Lung microvascular endothelial cell (primary cell): ENCODE data around the gene ADORA1. TPM values are rescaled to one million over a fixed set of nuclear protein-coding genes. Genes with fewer than 3 reads are reported as not detected.

Source experiments
- DNase-seq, 2 donors: peaks; one replicate each; pipeline versions ENCODE4 v3.0.0 to v3.0.0-alpha.2; 2010; ENCODE audit warnings: low read depth in 2 of 2
- total RNA-seq: library from RNA; depleted of rRNA; stranded (reverse); fragments of >200 nt; gene quantifications from 2 replicates; pipeline ENCODE4 v1.2.1, GENCODE V29; 2014

The ADORA1 gene
- total RNA-seq, 1 donor from 2014 or later: not detected

DNA sequence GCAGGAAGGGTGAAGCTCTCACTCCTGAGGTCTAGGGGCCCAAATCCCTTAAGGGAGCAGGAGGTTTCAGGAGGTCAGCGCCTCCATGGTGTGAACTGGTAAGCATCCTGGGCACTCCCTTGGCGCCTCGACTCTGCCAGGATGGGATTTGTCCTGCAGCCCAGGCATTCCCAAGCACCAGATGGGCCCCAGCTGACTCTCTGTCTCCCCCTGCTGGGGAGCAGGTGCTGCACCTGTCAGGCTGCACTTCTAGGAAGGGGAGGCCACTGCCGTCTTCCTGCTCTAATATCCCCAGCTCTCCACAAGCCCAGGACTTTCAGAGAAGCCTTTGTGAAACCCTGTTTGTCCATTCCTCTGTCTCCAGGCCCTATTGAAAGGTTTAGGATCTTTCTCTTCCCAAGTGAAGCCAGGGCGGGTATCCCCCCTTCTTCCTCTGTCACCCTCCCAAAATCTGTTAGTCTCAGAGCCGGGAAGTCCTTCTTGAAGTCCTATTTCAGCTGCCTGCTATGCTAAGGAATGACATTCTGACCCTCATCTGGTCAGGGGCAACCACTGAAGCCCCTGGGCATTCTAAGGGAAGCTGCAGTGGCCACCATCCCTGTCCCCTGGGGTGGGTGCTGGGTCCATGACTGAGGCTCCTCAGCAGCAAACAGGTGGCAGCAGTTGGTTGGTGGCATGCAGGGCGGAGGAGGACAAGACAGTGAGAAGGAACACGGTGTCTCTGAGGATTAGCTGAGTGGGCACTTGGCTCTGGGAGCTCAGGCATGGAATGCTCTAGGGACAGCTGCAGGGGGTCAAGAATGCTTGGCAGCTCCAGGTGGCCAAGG lies 44.9 kb downstream of the ADORA1 start:
- DNase-seq: peak; percentile 57 to 74

DNA sequence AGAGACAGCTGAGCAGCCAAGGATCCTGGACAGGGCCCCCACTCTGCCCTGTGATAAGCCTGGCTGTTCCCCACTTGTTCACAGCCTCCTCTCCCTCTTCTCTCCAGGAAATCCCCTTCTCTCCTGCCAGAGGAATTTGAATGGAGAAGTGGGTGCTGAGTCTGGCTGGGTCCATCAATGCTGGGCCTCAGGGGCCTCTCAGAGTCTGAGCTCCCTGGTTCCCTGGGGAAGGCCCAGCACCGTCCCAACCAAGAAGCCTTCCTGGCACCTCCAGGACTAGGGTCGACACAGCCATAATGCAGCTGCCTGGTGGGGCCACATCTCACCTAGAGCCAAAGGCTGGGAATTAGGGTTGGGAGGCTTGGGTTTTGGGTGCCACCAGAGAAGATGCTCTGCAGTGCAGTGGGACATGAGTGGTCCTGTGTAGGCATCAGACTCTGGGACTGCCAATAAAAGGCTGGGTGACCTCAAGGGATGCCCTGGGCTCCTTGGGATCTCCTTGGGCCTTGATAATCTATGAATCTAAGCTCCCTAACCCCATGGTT lies 45.6 kb downstream of the ADORA1 start:
- DNase-seq: no peak

DNA sequence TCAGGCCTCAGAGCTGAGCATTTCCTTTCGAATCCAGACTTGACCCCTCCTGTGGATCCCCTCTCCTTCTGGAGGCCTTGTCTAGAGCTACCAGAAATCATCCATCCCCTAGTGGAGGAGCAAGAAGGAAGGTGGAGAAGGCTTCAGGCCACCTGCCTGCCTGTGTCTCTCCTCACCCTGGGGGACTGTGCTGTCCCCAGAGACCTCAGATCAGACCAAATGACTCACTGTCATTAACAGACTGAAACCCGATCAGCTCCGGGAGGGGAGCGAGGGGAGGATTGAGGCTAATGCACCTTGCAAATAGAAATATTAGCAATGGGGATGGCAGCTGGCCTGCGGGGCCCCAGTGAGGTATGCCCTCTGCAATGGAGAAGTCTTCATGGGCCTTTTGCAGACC lies 46.0 kb downstream of the ADORA1 start:
- no peak for DNase-seq

DNA sequence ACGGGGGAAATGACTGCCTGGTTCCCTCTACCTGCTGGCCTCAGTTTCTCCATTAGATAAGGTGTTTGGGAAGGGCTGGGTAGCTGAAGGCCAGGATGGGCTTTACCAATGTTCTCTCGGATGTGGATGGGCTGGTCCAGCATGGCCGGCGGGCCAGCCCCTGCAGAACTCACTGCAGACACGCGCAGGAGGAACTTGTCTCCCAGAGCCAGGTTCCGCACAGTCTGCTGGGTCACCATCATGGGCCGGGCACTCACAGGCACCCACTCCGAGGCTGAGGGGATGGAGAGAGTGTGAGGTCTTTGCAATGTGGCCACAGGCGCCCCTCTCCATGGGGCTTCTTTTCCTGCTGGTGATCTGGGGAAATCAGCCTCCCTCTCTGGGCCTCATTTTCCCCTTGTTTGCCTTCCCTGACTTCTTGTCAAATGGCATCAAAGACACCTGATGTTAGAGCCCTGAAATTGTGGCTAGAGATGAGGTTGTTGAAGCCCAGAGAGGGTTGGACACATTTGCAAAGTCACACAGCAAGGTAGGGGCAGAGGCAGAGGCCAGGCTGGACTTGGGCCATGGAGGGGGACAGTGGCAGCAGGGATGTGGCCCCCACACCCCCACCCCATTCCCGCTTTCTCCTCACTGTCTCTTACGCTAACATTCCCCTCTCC lies 46.9 kb downstream of the ADORA1 start:
- DNase-seq: no peak

DNA sequence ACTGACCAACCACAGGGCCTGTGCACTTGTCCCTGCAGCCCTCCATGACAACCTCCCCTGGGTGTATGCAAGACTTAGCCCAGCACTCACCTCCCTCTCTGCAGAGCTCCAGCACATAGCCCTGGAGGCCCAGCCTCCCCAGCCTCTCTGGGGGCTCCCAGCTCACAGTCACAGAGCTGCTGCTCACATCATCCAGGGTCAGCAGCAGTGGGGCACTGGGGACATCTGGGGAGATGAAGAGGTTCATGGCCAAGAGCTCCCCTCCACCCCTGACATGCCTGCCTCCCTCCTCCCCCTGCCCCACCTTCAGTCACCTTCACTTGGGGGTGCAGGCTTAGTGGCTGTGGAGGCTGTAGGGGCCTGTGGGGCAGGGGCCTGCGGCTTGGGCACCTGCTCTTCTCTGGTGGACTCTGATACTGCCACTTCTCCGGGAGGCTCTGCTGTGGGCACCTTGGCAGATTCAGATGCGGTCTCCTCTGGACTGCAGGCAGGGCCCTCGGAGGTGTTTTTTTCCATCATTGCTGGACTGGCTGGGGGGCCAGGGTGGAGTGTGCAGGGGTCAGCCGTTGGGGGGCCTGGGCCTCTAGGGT lies 47.8 kb downstream of the ADORA1 start, which contains the start of gene MYBPH:
Gene MYBPH (minus strand): TSS at position 590 of the 590 bp plus-strand sequence. CDS start 71 bp downstream, at position 519.
- no peak for DNase-seq

DNA sequence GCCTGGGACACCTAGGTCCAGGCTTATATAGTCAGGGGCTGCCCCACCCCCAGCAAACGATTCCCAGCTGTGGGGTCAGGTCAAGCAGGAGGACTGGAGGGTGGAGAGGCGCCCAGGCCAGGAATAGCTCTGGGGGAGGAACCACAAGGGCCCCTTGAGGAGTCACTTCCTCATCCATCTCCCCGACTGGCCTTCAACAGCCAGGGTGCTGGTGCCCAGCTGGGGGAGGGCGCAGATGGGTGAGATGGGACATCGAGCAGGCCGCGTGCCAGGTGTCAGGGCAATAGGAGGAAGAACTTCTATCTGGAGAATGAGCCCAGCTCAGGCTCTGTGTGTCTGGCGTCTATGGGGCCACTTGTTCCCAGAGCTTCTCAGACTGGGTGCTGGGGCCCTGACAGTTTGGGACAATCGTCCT lies 48.3 kb downstream of the ADORA1 start:
- DNase-seq: no peak

DNA sequence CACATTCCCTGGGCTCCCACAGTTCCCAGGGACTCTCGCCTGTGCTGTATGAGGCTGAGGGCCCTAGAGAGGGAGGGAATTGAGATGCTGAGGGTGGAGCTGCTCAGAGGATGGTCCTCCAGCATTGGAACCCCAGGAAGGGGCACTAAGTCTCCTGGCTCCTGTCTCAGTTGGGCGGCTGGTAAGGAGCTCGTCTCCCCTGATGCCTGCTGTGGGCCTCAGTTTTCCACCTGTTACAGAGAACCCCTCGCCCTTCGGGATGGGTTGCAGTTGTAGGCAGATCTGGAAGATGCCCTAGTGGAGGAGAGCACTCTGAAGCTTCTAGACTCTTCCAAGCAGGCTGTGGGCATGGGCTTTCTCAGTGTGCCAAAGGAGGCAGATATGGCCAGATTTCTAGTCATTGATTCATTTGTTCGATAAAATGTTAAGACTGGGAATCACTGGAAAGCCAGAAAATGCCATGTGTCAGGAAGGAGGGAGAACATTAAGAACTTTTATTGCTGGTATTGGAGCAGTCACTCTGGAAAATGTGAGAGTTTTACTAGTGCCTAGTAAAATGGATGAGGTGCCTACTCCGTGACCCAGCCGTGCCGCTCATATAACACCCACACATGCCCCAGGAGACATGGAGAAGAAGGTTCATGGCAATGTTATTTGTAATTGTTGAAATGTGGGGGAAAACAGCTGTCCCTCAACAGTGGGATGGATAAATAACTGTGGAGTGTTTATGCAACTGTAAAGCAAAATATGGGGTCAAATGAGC lies 48.9 kb downstream of the ADORA1 start:
- DNase-seq: no peak

DNA sequence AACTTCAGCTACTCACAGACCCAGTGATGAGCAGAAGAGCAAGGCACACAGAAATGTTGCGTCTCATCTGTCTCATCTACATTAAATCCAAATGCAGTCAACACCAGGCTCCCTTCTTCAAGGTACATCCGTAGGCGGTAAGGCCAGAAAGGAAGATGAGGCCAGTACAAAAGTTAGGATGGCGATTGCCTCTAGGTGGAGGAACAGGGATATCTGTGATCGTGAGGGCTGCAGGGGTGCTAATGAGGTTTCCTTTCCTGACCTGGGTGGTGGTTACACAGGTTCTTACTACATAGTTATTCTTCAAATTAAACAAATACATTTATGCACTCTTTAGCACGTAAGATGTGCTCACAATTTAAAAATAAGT lies 49.5 kb downstream of the ADORA1 start:
- DNase-seq: no peak

DNA sequence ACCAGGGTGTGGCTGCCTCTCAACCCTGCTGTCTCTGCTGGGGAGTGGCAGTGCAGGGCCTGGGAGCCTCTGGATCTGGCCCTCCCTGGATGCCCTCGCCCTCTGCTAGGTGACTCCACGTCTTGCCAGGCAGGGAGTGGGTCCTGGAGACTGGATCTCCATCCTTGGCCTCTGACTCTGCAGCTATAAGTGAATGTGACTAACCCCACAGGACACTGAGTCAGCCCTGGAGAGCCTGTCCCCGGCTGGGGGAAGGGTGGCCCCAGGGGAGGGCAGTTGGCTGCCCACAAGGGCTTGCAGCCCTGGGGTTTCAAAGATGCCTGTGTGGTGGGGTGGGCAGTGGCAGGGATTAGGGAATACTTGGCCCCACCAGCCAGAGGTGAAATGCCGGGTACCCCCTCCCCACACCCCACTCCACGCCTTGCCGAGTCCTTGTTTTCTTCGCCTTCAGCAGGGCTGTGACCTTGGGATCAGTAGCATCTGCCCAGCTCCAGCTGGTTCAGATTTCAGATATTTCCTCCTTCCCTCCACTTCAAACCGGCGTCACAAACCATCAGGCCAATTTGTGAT lies 50.0 kb downstream of the ADORA1 start:
- DNase-seq: peak in 1 of 2 donors; percentile 46

DNA sequence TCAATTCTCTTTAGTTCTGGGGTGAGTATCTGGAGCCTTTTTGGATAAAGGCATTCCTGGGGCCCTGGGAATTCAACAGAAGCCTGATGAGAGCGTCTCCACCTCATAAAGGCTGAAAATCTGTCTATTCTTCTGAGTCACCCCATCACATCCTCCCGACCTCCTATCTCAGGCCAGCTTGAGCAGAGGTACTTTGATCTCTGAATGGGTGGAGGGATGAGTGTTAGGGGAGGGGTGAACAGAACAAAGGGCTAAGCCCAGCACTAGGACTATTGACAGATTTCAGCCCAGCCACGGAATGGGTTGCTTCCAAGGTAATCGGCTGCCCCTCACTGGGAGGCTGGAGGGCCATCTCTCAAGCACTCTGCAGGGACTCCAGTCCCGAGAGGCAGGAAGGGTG lies 50.6 kb downstream of the ADORA1 start:
- peak in 1 of 2 donors; percentile 11 for DNase-seq

DNA sequence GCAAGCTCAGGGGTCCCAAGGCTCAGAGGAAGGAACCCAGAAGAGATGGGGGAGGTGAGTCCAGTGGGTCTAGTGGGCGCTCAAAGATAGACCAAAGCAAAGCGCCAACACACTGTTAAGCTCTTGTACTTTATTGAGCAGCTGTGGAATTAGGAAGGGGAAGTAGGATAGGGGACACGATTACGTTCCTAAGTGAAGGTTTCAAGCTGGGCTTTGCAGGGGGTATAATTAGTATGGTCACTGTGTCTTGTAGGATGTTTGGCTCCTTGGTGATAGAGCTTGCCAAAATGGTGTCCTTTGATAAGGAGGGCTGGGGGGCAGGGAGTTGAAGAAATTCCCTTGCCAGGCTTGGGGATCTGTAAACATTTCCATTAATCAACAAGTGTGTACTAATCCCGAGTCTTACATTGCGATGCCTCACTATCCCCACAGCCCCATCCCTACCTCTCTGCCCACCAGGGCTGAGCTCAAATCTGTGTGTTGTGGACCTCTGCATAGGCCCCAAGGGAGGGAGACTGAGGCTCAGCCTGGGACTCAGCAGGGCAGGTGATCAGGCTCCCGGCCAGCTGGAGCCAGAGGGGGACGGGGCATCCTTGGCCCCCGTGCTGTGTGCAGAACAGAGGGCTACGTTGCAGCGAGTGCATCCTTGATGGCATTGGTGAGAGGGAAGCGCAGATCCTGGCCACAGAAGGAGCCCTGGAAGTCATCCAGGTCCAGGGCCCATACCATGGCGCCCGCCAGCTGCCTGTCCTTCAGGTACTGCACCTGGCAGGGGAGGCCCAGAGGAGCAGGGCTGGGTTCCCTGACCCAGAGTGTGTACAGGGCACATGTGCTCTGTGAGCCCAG lies 51.5 kb downstream of the ADORA1 start:
- no peak for DNase-seq

DNA sequence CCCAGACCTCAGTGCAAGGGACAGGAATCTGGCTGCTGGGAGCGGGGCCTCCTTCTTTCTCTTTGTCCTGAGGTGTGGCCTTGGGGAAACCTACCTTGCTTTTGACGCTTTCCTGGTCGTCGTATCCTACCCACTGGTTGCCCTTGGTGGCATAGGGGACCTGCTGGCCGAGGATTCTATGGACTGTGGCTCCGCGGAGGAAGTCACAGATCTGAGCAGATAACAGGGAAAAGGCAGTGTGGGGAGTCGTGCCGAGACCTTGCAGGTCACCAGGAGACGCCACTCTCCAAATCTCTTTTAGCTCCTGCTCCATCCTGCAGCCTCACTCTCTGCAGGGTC lies 52.1 kb downstream of the ADORA1 start:
- DNase-seq: no peak

DNA sequence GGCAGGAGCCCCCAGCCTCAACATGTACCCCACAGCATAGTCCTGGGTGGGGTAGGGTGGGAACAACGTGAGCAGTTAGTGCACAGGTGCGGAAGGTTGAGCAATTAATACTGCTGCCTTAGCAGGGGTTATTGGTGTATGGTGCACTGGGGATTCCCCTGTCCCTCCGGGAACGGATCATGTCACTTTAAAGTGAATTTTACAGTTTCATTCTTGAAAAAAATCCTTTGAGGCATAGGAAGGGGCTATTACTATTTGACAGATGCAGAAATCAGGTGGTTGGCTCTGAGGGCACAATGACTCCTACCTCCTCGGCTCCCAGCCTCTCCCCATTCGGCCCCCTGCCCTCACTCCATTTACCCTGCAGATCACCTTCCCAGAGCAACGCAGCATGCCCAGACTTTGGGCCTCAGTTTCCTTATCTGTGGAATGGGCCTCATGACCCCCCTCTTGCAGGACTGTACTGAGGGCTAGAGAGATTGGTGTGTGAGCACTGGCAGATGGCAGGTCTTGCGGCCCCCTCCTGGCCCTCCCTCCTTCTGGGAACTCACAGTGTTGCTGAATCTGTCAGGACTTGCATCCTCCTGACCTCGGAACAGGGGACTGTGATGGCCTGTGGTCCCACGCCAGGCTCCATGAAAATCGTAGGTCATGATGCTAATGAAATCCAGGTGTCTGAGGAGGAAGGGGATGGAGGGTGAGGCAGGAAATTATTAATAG lies 53.2 kb downstream of the ADORA1 start:
- no peak for DNase-seq

DNA sequence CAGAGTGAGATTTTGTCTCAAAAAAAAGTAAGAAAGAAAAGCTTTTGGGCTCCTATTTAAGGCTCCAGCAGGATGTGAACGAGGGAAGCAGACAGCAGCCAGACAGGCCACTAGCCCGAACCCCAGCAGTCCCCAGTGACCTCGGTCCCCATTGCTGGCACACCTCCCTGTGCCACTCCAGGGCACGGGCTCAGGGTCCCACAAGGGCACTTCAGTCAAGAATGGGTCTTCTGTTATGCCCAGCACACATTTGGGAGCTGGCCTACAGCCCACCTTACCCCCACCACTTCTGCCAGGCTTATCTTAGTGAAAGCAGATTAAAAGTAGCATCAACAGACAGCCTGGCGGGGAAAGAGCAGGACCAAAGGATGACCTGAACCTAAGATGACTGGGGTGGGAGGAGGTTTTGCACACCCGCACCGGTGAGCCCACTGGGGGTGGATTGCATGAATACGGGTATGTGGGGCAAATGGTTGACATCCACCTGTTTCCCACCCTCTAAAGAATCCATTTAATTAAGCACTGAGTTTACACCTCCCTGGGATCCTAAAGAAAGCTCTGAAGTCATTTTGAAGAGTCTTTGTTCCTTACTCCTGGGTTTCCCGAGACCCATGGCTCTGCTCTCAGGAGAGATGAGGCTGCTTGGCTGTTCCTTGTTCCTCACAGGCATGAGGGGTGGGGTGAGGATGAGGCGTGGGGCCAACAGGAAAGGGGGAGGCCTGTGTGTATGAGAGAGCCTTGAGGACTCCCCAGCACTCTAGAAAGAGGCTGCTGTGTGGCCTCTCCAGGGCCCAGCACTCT lies 54.3 kb downstream of the ADORA1 start:
- no peak for DNase-seq

DNA sequence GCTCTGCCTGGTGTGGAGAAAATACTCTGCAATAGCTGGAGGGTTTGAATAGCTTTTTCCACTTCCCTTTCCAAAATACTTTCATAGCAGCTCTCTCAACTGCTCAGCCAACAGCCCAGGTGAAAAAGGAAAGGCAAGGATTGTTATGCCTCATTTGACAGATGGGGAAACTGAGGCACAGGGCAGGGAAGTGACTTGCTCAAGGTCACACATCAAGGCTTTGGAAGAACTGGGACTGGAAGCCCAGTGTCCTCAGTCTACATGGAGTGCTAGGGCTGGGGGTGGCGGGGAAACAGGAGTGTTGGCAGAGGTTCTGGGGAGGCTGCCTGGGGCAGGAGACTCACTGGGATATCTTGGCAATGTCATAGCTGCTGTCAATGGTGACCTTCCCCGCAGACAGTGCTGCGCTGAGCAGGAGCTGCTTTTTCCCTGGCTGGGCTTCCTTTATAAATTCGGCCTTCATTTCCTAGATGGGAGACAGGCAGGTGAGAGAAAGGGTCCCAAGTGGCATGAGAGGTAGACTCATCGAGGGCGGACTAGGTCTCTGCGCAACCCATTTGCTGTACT lies 54.9 kb downstream of the ADORA1 start:
- no peak for DNase-seq

DNA sequence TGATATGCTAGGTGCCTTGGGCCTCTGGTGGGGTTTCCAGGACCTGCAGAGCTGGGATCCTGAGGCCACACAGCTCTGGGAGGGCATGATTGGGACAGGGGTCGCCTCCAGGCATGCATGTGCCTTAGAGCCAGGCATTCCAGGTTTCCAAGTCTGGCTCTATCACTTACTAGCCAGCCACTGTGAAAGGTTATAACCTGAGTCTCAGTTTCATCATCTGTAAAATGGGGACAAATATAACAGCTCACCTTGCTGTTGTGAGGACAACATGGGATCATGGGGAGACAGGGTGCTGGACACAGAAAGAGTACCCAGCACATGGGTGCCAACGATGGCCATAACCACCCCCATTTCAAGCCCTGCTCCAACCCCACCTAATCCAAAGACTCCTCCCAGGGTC lies 56.3 kb downstream of the ADORA1 start:
- no peak for DNase-seq

DNA sequence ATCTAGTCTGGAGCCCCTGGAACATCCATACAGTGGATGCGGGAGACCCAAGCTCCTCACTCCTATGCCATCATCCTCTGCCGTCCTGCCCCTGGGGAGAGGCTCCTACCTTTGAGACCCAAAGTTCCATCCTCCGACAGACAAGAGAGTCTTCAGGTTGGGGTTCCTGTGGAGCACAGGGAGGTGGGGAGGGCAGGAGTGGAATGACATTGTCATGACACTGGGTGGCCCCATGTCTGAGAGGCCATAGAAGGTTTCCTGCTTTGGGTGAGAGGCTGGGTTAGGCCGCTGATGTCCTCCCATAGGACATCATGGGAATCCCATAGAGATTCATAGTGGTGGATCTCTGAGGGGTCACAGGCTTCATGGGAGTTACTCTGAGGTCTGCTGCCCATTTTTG lies 56.9 kb downstream of the ADORA1 start:
- no peak for DNase-seq

DNA sequence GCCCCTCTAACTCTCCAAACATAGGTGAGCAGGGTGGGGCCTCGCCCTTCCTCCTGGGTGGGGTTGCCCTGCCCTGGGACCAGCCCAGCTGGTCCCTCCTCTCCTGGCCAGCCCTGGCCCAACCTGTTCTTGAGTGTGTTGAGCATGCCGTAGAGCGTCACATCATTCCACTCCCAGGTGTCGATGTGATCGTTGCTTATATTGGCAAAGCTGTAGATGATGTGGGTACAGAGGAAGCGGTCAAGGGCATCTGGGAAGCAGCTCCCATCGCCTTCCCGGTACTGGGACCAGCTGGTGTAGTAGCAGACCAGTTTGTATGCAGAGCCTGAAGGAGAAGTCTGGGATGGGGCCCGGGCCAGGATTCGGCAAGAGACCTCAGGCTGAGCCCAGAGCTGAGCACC lies 57.5 kb downstream of the ADORA1 start:
- no peak for DNase-seq

DNA sequence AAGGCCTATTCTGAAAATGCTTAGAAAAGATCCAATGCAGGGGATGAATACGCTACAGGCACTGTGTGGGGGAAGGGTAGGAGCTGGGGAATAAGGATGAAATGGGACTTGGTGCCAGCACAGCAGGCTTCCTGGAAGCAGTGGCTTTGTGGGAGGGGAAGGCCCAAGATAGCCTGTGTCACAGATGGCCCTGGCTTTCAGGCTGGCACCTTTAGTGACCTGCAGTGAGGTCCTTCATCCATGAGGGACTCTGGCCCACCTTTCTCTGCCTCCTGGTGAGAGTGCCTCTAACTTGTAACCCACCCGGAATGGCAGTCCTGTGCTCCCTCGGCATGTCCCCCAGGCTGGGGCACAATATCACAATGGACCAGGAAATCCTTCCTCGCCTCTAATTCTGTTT lies 58.1 kb downstream of the ADORA1 start:
- no peak for DNase-seq
